IMR-90 (cell line): ENCODE data around the gene NOTCH2. TPM values are rescaled to one million over a fixed set of nuclear protein-coding genes. Genes with fewer than 3 reads are reported as not detected.

ENCODE experiments used
- ATAC-seq: fragments of 200-7000 bp; cut with Tn5 transposase; 2 replicates; pipeline ENCODE4 v1.9.1; 2020; ENCODE audit warnings: low read depth, mild to moderate bottlenecking, moderate library complexity
- BruUV-seq: library from RNA; stranded (reverse); fragments of 400-500 nt; replicated peaks from 2 replicates; lab custom pipeline; 2021; lab: Mats Ljungman, UMichigan
- CTCF ChIA-PET: fragments of 300-600 bp; formaldehyde crosslinking; extraction: SDS; loops from one replicate; lab custom pipeline; 2021; ENCODE audit warnings: antibody characterized with exemption; lab: Yijun Ruan, JAX
- POLR2A ChIA-PET: fragments of 300-600 bp; sonication (Branson Sonifier 250); formaldehyde crosslinking; loops from one replicate; lab custom pipeline; 2022; ENCODE audit warnings: antibody characterized with exemption; ENCODE audit not compliant: unreplicated experiment; lab: Charles Lee
- DNase-seq: peaks from one replicate; pipeline ENCODE4 v3.0.0; 2013
- H2AFZ ChIP-seq: replicated peaks from 2 replicates; pipeline ENCODE3; 2013; ENCODE audit warnings: low read length, mild to moderate bottlenecking; ENCODE audit not compliant: poor library complexity
- H2AK5ac ChIP-seq: 2 replicates; pipeline ENCODE4 v1.6.1; 2013; ENCODE audit warnings: low read depth, low read length, inconsistent platforms
- H2AK9ac ChIP-seq: replicated peaks from 2 replicates; pipeline ENCODE3; 2013; ENCODE audit warnings: mild to moderate bottlenecking, low read depth, low read length, moderate library complexity; ENCODE audit not compliant: poor library complexity
- H2BK120ac ChIP-seq: 2 replicates; pipeline ENCODE4 v1.6.1; 2013; ENCODE audit warnings: low read depth, low read length, inconsistent platforms
- H2BK15ac ChIP-seq: 3 replicates; pipeline ENCODE4 v1.6.1; 2013; ENCODE audit warnings: low read depth, low read length, inconsistent platforms
- H2BK20ac ChIP-seq: 2 replicates; pipeline ENCODE4 v1.6.1; 2013; ENCODE audit warnings: low read depth, mild to moderate bottlenecking, inconsistent platforms, low read length, moderate library complexity
- H2BK5ac ChIP-seq: 2 replicates; pipeline ENCODE4 v1.6.1; 2013; ENCODE audit warnings: mild to moderate bottlenecking, low read depth, low read length, inconsistent platforms; ENCODE audit not compliant: poor library complexity, severe bottlenecking
- H3K14ac ChIP-seq: replicated peaks from 2 replicates; pipeline ENCODE4 v1.6.1; 2013; ENCODE audit warnings: low read depth, low read length, inconsistent platforms
- H3K18ac ChIP-seq: 2 replicates; pipeline ENCODE4 v1.6.1; 2013; ENCODE audit warnings: low read depth, low read length, control low read depth
- H3K23ac ChIP-seq: 2 replicates; pipeline ENCODE4 v1.6.1; 2013; ENCODE audit warnings: low read depth, low read length, inconsistent platforms
- H3K27ac ChIP-seq: 2 replicates; pipeline ENCODE4 v1.5.1; 2013; ENCODE audit warnings: mild to moderate bottlenecking, control low read depth, low read length; ENCODE audit not compliant: insufficient read depth
- H3K27me3 ChIP-seq: 2 replicates; pipeline ENCODE4 v1.6.1; 2013; ENCODE audit warnings: low read length; ENCODE audit not compliant: control insufficient read depth, insufficient read depth
- H3K36me3 ChIP-seq: 2 replicates; pipeline ENCODE4 v1.6.1; 2013; ENCODE audit warnings: low read length, mixed read lengths; ENCODE audit not compliant: control insufficient read depth, insufficient read depth
- H3K4ac ChIP-seq: 2 replicates; pipeline ENCODE4 v1.6.1; 2013; ENCODE audit warnings: low read depth, low read length, inconsistent platforms
- H3K4me1 ChIP-seq: 2 replicates; pipeline ENCODE4 v1.6.1; 2013; ENCODE audit warnings: low read length, mixed read lengths; ENCODE audit not compliant: control insufficient read depth, insufficient read depth
- H3K4me2 ChIP-seq: 2 replicates; pipeline ENCODE4 v1.6.1; 2013; ENCODE audit warnings: low read depth, mild to moderate bottlenecking, control low read depth, low read length, moderate library complexity
- H3K4me3 ChIP-seq: 2 replicates; pipeline ENCODE4 v1.5.1; 2013; ENCODE audit warnings: low read depth, mild to moderate bottlenecking, control low read depth, low read length, moderate library complexity; ENCODE audit not compliant: insufficient read depth
- H3K56ac ChIP-seq: 2 replicates; pipeline ENCODE4 v1.6.1; 2013; ENCODE audit warnings: low read length, inconsistent platforms; ENCODE audit not compliant: insufficient read depth; ENCODE audit errors: extremely low read depth
- H3K79me1 ChIP-seq, 2 experiments: 2 replicates each; pipeline ENCODE4 v1.6.1; 2013; ENCODE audit warnings: low read length in 2 of 2, inconsistent platforms in 1 of 2, low read depth in 1 of 2
- H3K9ac ChIP-seq: 2 replicates; pipeline ENCODE4 v1.6.1; 2013; ENCODE audit warnings: low read depth, low read length, control low read depth
- H3K9me1 ChIP-seq: 2 replicates; pipeline ENCODE4 v1.6.1; 2013; ENCODE audit warnings: low read length, inconsistent platforms; ENCODE audit not compliant: insufficient read depth
- H3K9me3 ChIP-seq: 2 replicates; pipeline ENCODE4 v1.6.1; 2013; ENCODE audit warnings: low read length; ENCODE audit not compliant: control insufficient read depth, insufficient read depth
- H4K20me1 ChIP-seq: 2 replicates; pipeline ENCODE4 v1.6.1; 2013; ENCODE audit warnings: low read length, inconsistent platforms; ENCODE audit not compliant: insufficient read depth
- H4K5ac ChIP-seq: 2 replicates; pipeline ENCODE4 v1.6.1; 2013; ENCODE audit warnings: mild to moderate bottlenecking, low read depth, low read length, control low read depth
- H4K8ac ChIP-seq, 2 experiments: 2 replicates each; pipeline ENCODE4 v1.6.1; 2013; ENCODE audit warnings: low read depth in 2 of 2, low read length in 2 of 2, control low read depth in 1 of 2, inconsistent platforms in 1 of 2
- H4K91ac ChIP-seq: 2 replicates; pipeline ENCODE4 v1.6.1; 2013; ENCODE audit warnings: low read depth, low read length, inconsistent platforms; ENCODE audit not compliant: insufficient read depth
- BHLHE40 ChIP-seq: fragments of 150-350 bp; IDR thresholded peaks from 2 replicates; pipeline ENCODE4 v1.6.1; 2016; ENCODE audit warnings: mild to moderate bottlenecking, low read depth, low read length
- CEBPB ChIP-seq: IDR thresholded peaks from 2 replicates; pipeline ENCODE4 v1.6.1; 2012; ENCODE audit warnings: low read depth, low read length, improper control_type of control experiment
- CHD1 ChIP-seq: IDR thresholded peaks from 2 replicates; pipeline ENCODE4 v1.6.1; 2012; ENCODE audit warnings: low read depth, low read length, improper control_type of control experiment
- ELK1 ChIP-seq: fragments of 150-350 bp; IDR thresholded peaks from 2 replicates; pipeline ENCODE4 v1.6.1; 2016; ENCODE audit warnings: low read depth, mild to moderate bottlenecking, low read length, moderate library complexity, borderline replicate concordance
- FOS ChIP-seq: fragments of 150-350 bp; IDR thresholded peaks from 2 replicates; pipeline ENCODE4 v1.6.1; 2016; ENCODE audit warnings: low read depth, low read length
- MAFK ChIP-seq: IDR thresholded peaks from 2 replicates; pipeline ENCODE4 v1.6.1; 2012; ENCODE audit warnings: low read depth, low read length, improper control_type of control experiment
- MAZ ChIP-seq: IDR thresholded peaks from 2 replicates; pipeline ENCODE4 v1.6.1; 2012; ENCODE audit warnings: low read depth, mild to moderate bottlenecking, low read length, improper control_type of control experiment, moderate library complexity, borderline replicate concordance
- MXI1 ChIP-seq: IDR thresholded peaks from 2 replicates; pipeline ENCODE4 v1.6.1; 2012; ENCODE audit warnings: low read depth, mild to moderate bottlenecking, low read length, moderate library complexity, borderline replicate concordance
- NFE2L2 ChIP-seq: fragments of 150-350 bp; IDR thresholded peaks from 2 replicates; pipeline ENCODE4 v1.6.1; 2016; ENCODE audit warnings: low read depth, mild to moderate bottlenecking, low read length
- POLR2A ChIP-seq: IDR thresholded peaks from 2 replicates; pipeline ENCODE4 v1.6.1; 2012; ENCODE audit warnings: mild to moderate bottlenecking, low read depth, low read length
- RAD21 ChIP-seq: IDR thresholded peaks from 2 replicates; pipeline ENCODE4 v1.6.1; 2012; ENCODE audit warnings: low read length, improper control_type of control experiment
- RCOR1 ChIP-seq: IDR thresholded peaks from 2 replicates; pipeline ENCODE4 v1.6.1; 2012; ENCODE audit warnings: mild to moderate bottlenecking, low read length, improper control_type of control experiment; ENCODE audit not compliant: insufficient replicate concordance
- RFX5 ChIP-seq: IDR thresholded peaks from 2 replicates; pipeline ENCODE4 v1.8.0; 2012; ENCODE audit warnings: low read depth, mild to moderate bottlenecking, low read length, moderate library complexity
- SMC3 ChIP-seq: fragments of 150-350 bp; IDR thresholded peaks from 2 replicates; pipeline ENCODE4 v1.6.1; 2016; ENCODE audit warnings: low read depth, mild to moderate bottlenecking, antibody characterized with exemption, low read length, moderate library complexity
- WGBS, 2 experiments: methylation state at CpG; one replicate each; pipeline versions ENCODE4 v1.1.5 to v1.1.7; 2013; ENCODE audit warnings: missing lambda C conversion rate in 2 of 2; ENCODE audit not compliant: insufficient read length in 1 of 2; ENCODE audit errors: extremely low coverage in 2 of 2; 5-methylcytosine and 5-hydroxymethylcytosine counted together
- dilution Hi-C: fragments of 300-500 bp; cut with HindIII; formaldehyde crosslinking; loops from one replicate; pipeline ENCODE4 v1.14.3; 2018; ENCODE audit warnings: low sequenced_read_pairs; ENCODE audit not compliant: unreplicated experiment
- in situ Hi-C: fragments of 300-500 bp; cut with MboI; formaldehyde crosslinking; loops from 3 replicates; pipeline ENCODE4 v1.14.3; 2019; ENCODE audit warnings: low sequenced_read_pairs, inconsistent platforms, mixed read lengths
- intact Hi-C: fragments of 100-400 bp; cut with micrococcal nuclease; formaldehyde crosslinking; loops from 2 replicates; pipeline ENCODE4 v1.10.0; 2022
- polyA plus RNA-seq, 3 experiments: library from polyadenylated mRNA; depleted of rRNA; stranded (reverse); fragments of >200 nt; gene quantifications; 2 replicates each; pipeline ENCODE4 v1.2.3, GENCODE V29; 2012; ENCODE audit warnings: low replicate concordance in 1 of 3
- total RNA-seq: library from RNA; depleted of rRNA; stranded (reverse); fragments of >200 nt; gene quantifications from 2 replicates; pipeline ENCODE4 v1.2.3, GENCODE V29; 2012
- TF ChIP-seq, protein P1 (sequence below): conservative IDR thresholded peaks from 2 replicates; pipeline ENCODE4 v1.5.1; 2012; ENCODE audit warnings: mild to moderate bottlenecking, low read depth, low read length, improper control_type of control experiment
- TF ChIP-seq, protein P2 (sequence below): fragments of 150-350 bp; IDR thresholded peaks from 2 replicates; pipeline ENCODE4 v1.6.1; 2017; ENCODE audit warnings: mild to moderate bottlenecking, antibody characterized with exemption, low read length, low read depth

NOTCH2 gene
- total and polyA plus RNA-seq, 2 of the 4 experiments (the other 2 are of a cell fraction): 40.4 to 131 TPM

DNA sequence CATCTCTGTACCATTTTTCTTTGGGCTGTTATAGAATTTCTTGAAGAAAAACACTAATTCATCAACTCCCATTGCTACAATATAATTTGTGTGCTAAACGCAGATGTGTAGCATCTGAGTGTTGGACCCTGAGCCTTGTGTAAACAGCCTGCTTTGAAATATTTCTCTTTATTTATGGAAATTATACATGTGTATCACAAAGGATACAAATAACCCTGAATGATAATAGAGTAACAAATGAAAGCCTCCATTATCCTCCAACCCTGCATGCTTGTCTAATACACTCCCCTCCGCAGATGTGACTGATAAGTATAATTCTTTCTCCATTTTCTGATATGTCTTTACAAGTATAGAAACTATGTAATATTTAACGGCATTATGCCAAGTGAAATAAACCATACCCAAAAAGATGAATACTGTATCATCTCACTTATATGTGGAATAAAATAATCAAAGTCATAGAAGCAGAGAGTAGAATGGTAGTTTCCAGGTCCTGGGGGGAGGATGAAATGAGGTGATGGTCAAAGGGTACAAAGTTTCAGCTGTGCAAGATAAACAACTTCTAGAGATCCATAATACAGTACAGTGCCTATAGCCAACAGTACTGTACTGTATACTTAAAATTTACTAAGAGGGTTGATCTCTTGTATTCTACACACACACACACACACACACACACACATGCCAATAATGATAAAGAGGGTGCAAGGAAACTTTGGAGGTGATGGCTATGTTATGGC lies 170.3 kb downstream of the NOTCH2 start:
- Histone ChIP-seq H2AK9ac (no peak overlapping the region), H2BK5ac (no peak overlapping the region), H3K4me1 (no peaks in the 10 kb centered on the region), H4K8ac (no peak overlapping the region), H2BK15ac (no peak overlapping the region), H3K4ac (no peak overlapping the region), H2BK120ac (no peak overlapping the region), H3K36me3 (no peaks in the 10 kb centered on the region), H3K23ac (no peak overlapping the region), H3K4me2 (no peak overlapping the region), H3K27ac (no peak overlapping the region), H2AFZ (no peak overlapping the region), H4K20me1 (no peaks in the 10 kb centered on the region), H4K91ac (no peak overlapping the region), H3K18ac (no peak overlapping the region), H2BK20ac (no peak overlapping the region), H3K4me3 (no peak overlapping the region), H3K27me3 (no peaks in the 10 kb centered on the region; the same call in none of the 2 replicates), H3K14ac (no peak overlapping the region), H3K9ac (no peak overlapping the region), H3K9me1 (no peaks in the 10 kb centered on the region), H2AK5ac (no peak overlapping the region), H3K9me3 (no peaks in the 10 kb centered on the region), H3K56ac (no peak overlapping the region), H3K79me1 (no peaks in the 10 kb centered on the region), H4K5ac (no peak overlapping the region)
- DNase-seq: no peak
- no CpG with 5 or more reads among the region's 3 CpGs for WGBS, 2 experiments
- BruUV-seq: no TSS peak
- intact Hi-C loops: no loop called here
- POLR2A ChIA-PET: no interaction called here
- no peak for TF ChIP-seq MAFK
- TF ChIP-seq, protein P1, sequence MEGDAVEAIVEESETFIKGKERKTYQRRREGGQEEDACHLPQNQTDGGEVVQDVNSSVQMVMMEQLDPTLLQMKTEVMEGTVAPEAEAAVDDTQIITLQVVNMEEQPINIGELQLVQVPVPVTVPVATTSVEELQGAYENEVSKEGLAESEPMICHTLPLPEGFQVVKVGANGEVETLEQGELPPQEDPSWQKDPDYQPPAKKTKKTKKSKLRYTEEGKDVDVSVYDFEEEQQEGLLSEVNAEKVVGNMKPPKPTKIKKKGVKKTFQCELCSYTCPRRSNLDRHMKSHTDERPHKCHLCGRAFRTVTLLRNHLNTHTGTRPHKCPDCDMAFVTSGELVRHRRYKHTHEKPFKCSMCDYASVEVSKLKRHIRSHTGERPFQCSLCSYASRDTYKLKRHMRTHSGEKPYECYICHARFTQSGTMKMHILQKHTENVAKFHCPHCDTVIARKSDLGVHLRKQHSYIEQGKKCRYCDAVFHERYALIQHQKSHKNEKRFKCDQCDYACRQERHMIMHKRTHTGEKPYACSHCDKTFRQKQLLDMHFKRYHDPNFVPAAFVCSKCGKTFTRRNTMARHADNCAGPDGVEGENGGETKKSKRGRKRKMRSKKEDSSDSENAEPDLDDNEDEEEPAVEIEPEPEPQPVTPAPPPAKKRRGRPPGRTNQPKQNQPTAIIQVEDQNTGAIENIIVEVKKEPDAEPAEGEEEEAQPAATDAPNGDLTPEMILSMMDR: no peak
- TF ChIP-seq ELK1: no peak
- no peak for TF ChIP-seq POLR2A
- TF ChIP-seq SMC3: no peak
- TF ChIP-seq RAD21: no peak
- no peak for TF ChIP-seq BHLHE40
- TF ChIP-seq, protein P2, sequence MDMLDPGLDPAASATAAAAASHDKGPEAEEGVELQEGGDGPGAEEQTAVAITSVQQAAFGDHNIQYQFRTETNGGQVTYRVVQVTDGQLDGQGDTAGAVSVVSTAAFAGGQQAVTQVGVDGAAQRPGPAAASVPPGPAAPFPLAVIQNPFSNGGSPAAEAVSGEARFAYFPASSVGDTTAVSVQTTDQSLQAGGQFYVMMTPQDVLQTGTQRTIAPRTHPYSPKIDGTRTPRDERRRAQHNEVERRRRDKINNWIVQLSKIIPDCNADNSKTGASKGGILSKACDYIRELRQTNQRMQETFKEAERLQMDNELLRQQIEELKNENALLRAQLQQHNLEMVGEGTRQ: no peak
- no peak for TF ChIP-seq FOS
- TF ChIP-seq CEBPB: no peak
- no peak for TF ChIP-seq CHD1
- no peak for TF ChIP-seq NFE2L2
- TF ChIP-seq MXI1: no peak
- TF ChIP-seq MAZ: no peak
- TF ChIP-seq RFX5: no peak
- TF ChIP-seq RCOR1: no peak
- in situ Hi-C loops: no loop called here
- CTCF ChIA-PET: no interaction called here
- dilution Hi-C loops: no loop called here
- ATAC-seq: no peak
